ENCODE measurements around the gene IRF9.
A peak's percentile ranks its signal among the peaks of the same experiment; 100 is the strongest.

DNA sequence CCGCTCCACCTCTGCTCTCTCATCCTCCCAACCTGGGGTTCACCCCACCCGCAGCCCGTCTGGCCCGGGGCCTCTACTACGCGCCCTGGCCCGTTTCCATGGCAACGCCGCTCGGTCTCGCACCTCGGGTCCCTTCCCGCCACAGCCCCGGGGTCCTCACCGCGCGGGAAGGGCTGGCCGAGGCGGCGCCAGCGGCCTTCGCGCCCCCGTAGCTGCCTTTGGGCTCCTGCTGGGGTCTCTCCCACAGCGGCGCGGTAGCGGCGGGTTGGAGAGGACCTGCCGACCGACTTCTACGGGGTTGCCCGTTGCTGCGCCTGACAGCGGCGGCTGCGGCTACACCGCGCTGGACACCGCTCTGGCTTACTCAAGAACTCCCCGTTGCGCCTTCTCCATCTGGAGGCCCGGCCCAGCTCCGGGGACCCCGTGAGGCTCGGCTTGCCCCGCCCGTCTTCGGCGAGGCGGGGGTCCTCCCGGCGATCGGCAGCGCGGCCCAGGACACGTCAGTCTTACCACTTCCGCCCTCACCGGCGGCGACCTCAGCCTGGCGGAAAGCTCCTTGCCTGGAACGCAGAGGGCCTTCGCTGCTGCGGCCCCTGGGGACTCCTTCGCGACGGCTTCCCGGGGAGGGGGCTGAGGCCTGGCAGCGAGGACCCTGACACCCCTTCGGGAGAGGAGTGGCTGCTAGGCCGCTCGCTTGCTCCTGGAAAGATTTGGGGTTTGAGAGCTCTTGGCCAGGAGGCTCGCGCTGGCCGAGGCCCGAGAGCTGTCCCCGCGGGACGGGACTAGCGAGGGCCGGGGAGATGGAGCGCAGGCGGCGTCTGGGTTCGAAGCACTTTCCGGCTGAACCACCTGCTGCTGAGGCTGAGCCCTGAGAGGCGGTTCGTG lies 34.4 kb downstream of the IRF9 start, which contains the start of gene TM9SF1:
- TF ChIP-seq POLR2A (IDR thresholded peaks at IDR 0.05) (peak; percentile 68 to 86 (median 72)), POLR2AphosphoS5 (IDR thresholded peaks at IDR 0.05) (peak; percentile 95 to 97), EP300 (IDR thresholded peaks at IDR 0.05) (no peak)
- TF ChIP-seq, protein P1, sequence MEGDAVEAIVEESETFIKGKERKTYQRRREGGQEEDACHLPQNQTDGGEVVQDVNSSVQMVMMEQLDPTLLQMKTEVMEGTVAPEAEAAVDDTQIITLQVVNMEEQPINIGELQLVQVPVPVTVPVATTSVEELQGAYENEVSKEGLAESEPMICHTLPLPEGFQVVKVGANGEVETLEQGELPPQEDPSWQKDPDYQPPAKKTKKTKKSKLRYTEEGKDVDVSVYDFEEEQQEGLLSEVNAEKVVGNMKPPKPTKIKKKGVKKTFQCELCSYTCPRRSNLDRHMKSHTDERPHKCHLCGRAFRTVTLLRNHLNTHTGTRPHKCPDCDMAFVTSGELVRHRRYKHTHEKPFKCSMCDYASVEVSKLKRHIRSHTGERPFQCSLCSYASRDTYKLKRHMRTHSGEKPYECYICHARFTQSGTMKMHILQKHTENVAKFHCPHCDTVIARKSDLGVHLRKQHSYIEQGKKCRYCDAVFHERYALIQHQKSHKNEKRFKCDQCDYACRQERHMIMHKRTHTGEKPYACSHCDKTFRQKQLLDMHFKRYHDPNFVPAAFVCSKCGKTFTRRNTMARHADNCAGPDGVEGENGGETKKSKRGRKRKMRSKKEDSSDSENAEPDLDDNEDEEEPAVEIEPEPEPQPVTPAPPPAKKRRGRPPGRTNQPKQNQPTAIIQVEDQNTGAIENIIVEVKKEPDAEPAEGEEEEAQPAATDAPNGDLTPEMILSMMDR (IDR thresholded peaks at IDR 0.05), result peak in 2 of 6 experiments; percentile 24 to 31
